ENCODE measurements around the gene IGFBP3.

DNA sequence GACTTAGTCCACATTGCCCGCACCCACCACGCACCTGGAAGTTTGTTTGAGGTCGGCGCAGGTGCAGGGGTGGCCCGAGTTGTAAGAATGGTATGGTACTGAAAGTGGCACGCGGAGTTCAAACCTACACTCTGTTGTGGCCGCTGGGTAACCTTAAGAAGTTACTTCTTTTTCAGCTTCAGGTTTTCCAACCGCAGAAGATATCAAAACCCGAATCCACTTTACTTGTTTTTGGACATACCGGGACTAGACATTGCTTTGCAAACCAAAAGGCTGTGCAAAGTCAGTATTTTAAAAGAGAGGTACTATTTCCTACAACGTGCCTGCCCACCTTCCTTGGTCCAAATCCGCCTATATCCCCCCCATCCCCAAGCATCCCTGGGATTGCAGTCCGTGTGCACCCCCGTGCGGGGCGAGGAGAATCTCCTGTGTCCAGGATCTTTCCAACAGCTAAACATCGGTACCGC lies 1.0 kb downstream of the IGFBP3 start:
- TF ChIP-seq, protein P1, sequence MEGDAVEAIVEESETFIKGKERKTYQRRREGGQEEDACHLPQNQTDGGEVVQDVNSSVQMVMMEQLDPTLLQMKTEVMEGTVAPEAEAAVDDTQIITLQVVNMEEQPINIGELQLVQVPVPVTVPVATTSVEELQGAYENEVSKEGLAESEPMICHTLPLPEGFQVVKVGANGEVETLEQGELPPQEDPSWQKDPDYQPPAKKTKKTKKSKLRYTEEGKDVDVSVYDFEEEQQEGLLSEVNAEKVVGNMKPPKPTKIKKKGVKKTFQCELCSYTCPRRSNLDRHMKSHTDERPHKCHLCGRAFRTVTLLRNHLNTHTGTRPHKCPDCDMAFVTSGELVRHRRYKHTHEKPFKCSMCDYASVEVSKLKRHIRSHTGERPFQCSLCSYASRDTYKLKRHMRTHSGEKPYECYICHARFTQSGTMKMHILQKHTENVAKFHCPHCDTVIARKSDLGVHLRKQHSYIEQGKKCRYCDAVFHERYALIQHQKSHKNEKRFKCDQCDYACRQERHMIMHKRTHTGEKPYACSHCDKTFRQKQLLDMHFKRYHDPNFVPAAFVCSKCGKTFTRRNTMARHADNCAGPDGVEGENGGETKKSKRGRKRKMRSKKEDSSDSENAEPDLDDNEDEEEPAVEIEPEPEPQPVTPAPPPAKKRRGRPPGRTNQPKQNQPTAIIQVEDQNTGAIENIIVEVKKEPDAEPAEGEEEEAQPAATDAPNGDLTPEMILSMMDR (conservative IDR thresholded peaks at IDR 0.05 in 1 of 2, IDR thresholded peaks at IDR 0.05 in 1 of 2; ENCODE audit: extremely low read depth in 1 of 2, insufficient read depth in 1 of 2, low read depth in 1 of 2, low read length in 2 of 2) = no peak
- peak; percentile 79 for TF ChIP-seq EZH2 (IDR thresholded peaks at IDR 0.05; ENCODE audit: borderline replicate concordance, low read length)
